ENCODE data around the gene FBXW4.
A peak's percentile ranks its signal among the peaks of the same experiment; 100 is the strongest.

FBXW4 gene

GRCh38 chr10:101694674-101695403 is at the start of gene FBXW4:
FBXW4 (minus strand) TSS chr10:101695170; CDS start chr10:101695105, 65 bp downstream.
- DNase-seq: peak; percentile 43

- DNase-seq: no peak
These were observed 49.3 kb upstream of the FBXW4 start for GRCh38 chr10:101744267-101744666.

GRCh38 chr10:101741938-101742337 is 47.0 kb upstream of the FBXW4 start:
- DNase-seq: no peak

GRCh38 chr10:101736666-101737065 is 41.7 kb upstream of the FBXW4 start:
- no peak for DNase-seq

- no peak for DNase-seq
These were observed 37.1 kb upstream of the FBXW4 start for GRCh38 chr10:101732096-101732495.

- no peak for DNase-seq
These were observed 31.1 kb upstream of the FBXW4 start for GRCh38 chr10:101726115-101726387.

- no peak for DNase-seq
These were observed 30.5 kb upstream of the FBXW4 start for GRCh38 chr10:101725296-101726114.

- no peak for DNase-seq
These were observed 29.5 kb upstream of the FBXW4 start for GRCh38 chr10:101724446-101724845.

- DNase-seq: no peak
These were observed 28.2 kb upstream of the FBXW4 start for GRCh38 chr10:101723176-101723575.

GRCh38 chr10:101721806-101722205 is 26.8 kb upstream of the FBXW4 start:
- no peak for DNase-seq

- DNase-seq: no peak
These were observed 25.7 kb upstream of the FBXW4 start for GRCh38 chr10:101720606-101721230.

- no peak for DNase-seq
These were observed 23.8 kb upstream of the FBXW4 start for GRCh38 chr10:101718690-101719275.

- no peak for DNase-seq
These were observed 22.1 kb upstream of the FBXW4 start for GRCh38 chr10:101716891-101717659.

GRCh38 chr10:101712997-101713396 is 18.0 kb upstream of the FBXW4 start:
- DNase-seq: no peak

GRCh38 chr10:101710793-101711192 is 15.8 kb upstream of the FBXW4 start:
- DNase-seq: no peak

GRCh38 chr10:101710059-101710695 is 15.2 kb upstream of the FBXW4 start:
- no peak for DNase-seq

- DNase-seq: no peak
These were observed 14.5 kb upstream of the FBXW4 start for GRCh38 chr10:101709359-101710058.

- no peak for DNase-seq
These were observed 13.9 kb upstream of the FBXW4 start for GRCh38 chr10:101708870-101709269.

- DNase-seq: no peak
These were observed 13.1 kb upstream of the FBXW4 start for GRCh38 chr10:101708073-101708472.

GRCh38 chr10:101704331-101704730 is 9.4 kb upstream of the FBXW4 start:
- DNase-seq: no peak

GRCh38 chr10:101696632-101697031 is 1.7 kb upstream of the FBXW4 start:
- no peak for DNase-seq
